ENCODE data around the gene LEAP2. TPM values are rescaled to one million over a fixed set of nuclear protein-coding genes. Genes with fewer than 3 reads are reported as not detected.

Gene LEAP2
- total RNA-seq, 2 experiments from 2014 or later = 2.5 to 3.1 TPM

GRCh38 chr5:132865668-132866341, 7.7 kb upstream of the LEAP2 start:
- Mint-ChIP-seq H3K27me3 (no peaks in the 10 kb centered on the region), H3K4me3 (peak overlapping the region; percentile 99), H3K9me3 (ENCODE audit: low read depth) (no peaks in the 10 kb centered on the region), H3K27ac (peak overlapping the region; percentile 100), H3K4me1 (peaks cover 26% of the 10 kb centered on the region), H3K36me3 (ENCODE audit: low read depth) (peaks cover 31% of the 10 kb centered on the region)
- DNase-seq (no peak), ATAC-seq (peak; percentile 30)
- intact Hi-C loops (cut with DNase I, micrococcal nuclease) = loop anchor here (1.0 to 10.0 kb wide), 10 partner anchors 36 to 1231 kb away; partner anchors contain the start of genes AFF4 (in 2 of the 2), SHROOM1 (in 2 of the 2), C5orf15 (in 1 of the 2) and KIF3A (in 1 of the 2)
- ChIA-PET CTCF (interaction anchor here (1.0 to 2.7 kb wide), 4 partner anchors 17 to 128 kb away, joined by 3 to 5 read pairs (median 4); partner anchors contain the start of genes KIF3A and SHROOM1), POLR2A (interaction anchor here (0.5 to 1.9 kb wide), 4 partner anchors 46 to 309 kb away, joined by 3 to 5 read pairs (median 4); partner anchors contain the start of genes RAD50 and SOWAHA)

DNA sequence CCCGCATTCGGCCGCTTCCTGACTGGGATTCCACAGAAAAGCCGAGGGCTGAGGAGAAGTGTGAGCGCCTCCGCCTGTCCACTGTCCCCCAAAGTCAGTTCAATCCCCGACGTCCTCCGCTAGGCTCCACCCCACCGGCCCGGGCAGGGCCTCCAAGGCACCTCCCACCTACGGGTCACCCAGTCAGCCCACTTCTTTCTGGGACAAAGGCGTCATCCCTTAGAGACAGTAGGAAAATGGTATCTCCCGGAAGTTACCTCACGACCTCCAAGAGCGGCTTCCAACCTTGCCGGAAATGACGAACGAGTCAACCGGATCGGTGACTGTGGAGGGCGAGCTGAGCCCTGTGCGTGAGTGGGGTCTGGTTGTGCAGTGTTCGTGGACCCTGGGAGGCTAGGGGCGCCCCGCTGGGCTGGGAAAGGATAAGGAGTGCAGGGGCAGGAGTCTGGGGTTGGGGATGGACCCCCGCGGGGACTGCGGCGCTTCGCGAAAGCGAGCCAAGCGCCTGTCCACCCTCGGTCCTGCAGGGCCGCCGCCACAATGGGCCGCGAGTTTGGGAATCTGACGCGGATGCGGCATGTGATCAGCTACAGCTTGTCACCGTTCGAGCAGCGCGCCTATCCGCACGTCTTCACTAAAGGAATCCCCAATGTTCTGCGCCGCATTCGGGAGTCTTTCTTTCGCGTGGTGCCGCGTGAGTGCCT, 7.0 kb upstream of the LEAP2 start, which contains the start of the genes GDF9 and UQCRQ:
Gene GDF9 (minus strand): TSS at position 128 of the 704 bp plus-strand sequence. CDS start 1,936 bp downstream, outside the sequence.
Gene UQCRQ (plus strand): TSS at position 301 of the 704 bp plus-strand sequence. CDS start 240 bp downstream, at position 541.
- ATAC-seq (peak; percentile 99), DNase-seq (peak; percentile 94)
- intact Hi-C loops (cut with DNase I, micrococcal nuclease) = loop anchor here (1.0 to 10.0 kb wide), 10 partner anchors 36 to 1232 kb away; partner anchors contain the start of genes AFF4 (in 2 of the 2), SHROOM1 (in 2 of the 2), C5orf15 (in 1 of the 2) and KIF3A (in 1 of the 2)
- Mint-ChIP-seq H3K9me3 (ENCODE audit: low read depth) (no peaks in the 10 kb centered on the region), H3K36me3 (ENCODE audit: low read depth) (peaks cover 36% of the 10 kb centered on the region), H3K4me1 (peaks cover 26% of the 10 kb centered on the region), H3K4me3 (peak within 1 kb of the TSS; percentile 99), H3K27me3 (no peaks in the 10 kb centered on the region), H3K27ac (peak within 1 kb of the TSS; percentile 100)
- ChIA-PET POLR2A (interaction anchor here (0.5 to 1.9 kb wide), 8 partner anchors 11 to 1357 kb away, joined by 3 to 4 read pairs (median 3); partner anchors contain the start of genes RAD50 and SOWAHA), CTCF (interaction anchor here (0.6 to 2.7 kb wide), 5 partner anchors 17 to 491 kb away, joined by 3 to 5 read pairs (median 3); partner anchors contain the start of gene SHROOM1)

- no peak for ATAC-seq
- no peaks in the 10 kb centered on the region for H3K9me3 Mint-ChIP-seq (ENCODE audit: low read depth)
- H3K4me3 Mint-ChIP-seq = peak overlapping the region; percentile 99
- POLR2A ChIA-PET = interaction anchor here (0.6 to 1.9 kb wide), 6 partner anchors 10 to 1356 kb away, joined by 3 to 4 read pairs (median 3); partner anchors contain the start of gene RAD50
- no peak for DNase-seq
- peaks cover 42% of the 10 kb centered on the region for H3K36me3 Mint-ChIP-seq (ENCODE audit: low read depth)
- intact Hi-C loops (cut with DNase I, micrococcal nuclease) = loop anchor here (2.0 to 10.0 kb wide), 3 partner anchors 184 to 1232 kb away; partner anchors contain the start of genes RAPGEF6 (in 1 of the 2) and SLC22A4 (in 1 of the 2)
- H3K27me3 Mint-ChIP-seq = no peaks in the 10 kb centered on the region
- peak overlapping the region; percentile 100 for H3K27ac Mint-ChIP-seq
- H3K4me1 Mint-ChIP-seq = peaks cover 26% of the 10 kb centered on the region
- CTCF ChIA-PET = interaction anchor here (0.6 to 2.7 kb wide), 5 partner anchors 16 to 492 kb away, joined by 3 to 5 read pairs (median 3); partner anchors contain the start of gene SHROOM1
These were observed 6.4 kb upstream of the LEAP2 start for GRCh38 chr5:132867046-132867451.

- Mint-ChIP-seq H3K4me1 (peaks cover 26% of the 10 kb centered on the region), H3K9me3 (ENCODE audit: low read depth) (no peaks in the 10 kb centered on the region), H3K27ac (peak overlapping the region; percentile 55), H3K27me3 (no peaks in the 10 kb centered on the region), H3K36me3 (ENCODE audit: low read depth) (peaks cover 50% of the 10 kb centered on the region), H3K4me3 (peak overlapping the region; percentile 24)
- DNase-seq (no peak), ATAC-seq (no peak)
- POLR2A ChIA-PET = interaction anchor here (0.7 kb wide), 1 partner anchor 37 kb away, joined by 3 read pairs; no protein-coding TSS in a partner anchor
- CTCF ChIA-PET = interaction anchor here (0.6 to 1.4 kb wide), 5 partner anchors 9 to 219 kb away, joined by 3 to 7 read pairs (median 3); no protein-coding TSS in a partner anchor
- intact Hi-C loops (cut with DNase I, micrococcal nuclease) = loop anchor here in 1 of 2 experiments (5.0 to 10.0 kb wide), 2 partner anchors 576 to 1234 kb away; partner anchors contain the start of genes RAPGEF6 and SLC22A4
These were observed 4.7 kb upstream of the LEAP2 start for GRCh38 chr5:132868754-132869153.

GRCh38 chr5:132870801-132871200, 2.7 kb upstream of the LEAP2 start:
- Mint-ChIP-seq H3K27ac (no peak overlapping the region), H3K4me3 (no peak overlapping the region), H3K36me3 (ENCODE audit: low read depth) (peaks cover 53% of the 10 kb centered on the region), H3K27me3 (no peaks in the 10 kb centered on the region), H3K4me1 (peaks cover 20% of the 10 kb centered on the region), H3K9me3 (ENCODE audit: low read depth) (no peaks in the 10 kb centered on the region)
- intact Hi-C loops (cut with DNase I, micrococcal nuclease) = no loop called here
- ATAC-seq (no peak), DNase-seq (no peak)
- ChIA-PET CTCF (interaction anchor here (1.6 to 1.8 kb wide), 2 partner anchors 10 to 42 kb away, joined by 4 to 6 read pairs; no protein-coding TSS in a partner anchor), POLR2A (no interaction called here)

DNA sequence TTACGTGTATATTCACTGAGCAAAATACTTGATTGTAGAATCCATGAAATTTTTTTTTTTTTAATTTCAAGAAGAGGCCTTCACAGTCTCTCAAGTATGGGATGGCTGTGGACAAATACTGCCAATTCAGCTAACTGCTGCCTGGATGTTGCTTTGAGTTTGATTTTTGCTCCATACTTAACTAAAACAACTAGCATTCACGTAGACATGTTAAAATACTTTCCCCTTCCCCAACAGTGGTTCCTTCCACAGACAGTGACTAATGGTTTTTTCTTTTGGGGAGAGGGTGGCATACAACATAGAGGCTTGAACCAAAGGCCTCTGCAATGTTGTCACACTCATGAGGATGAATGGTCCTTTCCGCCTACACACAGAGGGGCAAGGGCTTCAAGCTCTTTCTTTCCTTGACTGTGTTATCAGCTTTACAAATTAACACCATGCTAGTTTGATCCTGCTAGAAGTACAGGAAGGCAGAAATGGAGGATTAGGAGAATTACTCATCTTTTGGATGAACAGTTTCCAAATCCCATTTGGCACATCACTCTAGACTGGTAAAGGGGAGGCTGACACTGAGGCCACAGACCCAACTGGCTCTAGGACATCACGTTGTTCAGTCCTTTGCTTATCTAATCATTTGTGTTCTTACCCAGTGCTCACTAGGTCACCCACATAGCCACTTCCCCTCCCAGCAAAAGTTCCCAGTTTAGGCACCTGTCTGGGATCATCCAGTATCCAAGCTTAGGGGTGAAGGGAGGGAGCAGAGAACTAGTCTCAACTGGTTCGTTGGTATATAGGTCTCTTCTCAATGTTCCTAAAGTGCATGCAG, 1.8 kb upstream of the LEAP2 start:
- Mint-ChIP-seq H3K4me3 (no peak overlapping the region), H3K36me3 (ENCODE audit: low read depth) (peaks cover 51% of the 10 kb centered on the region), H3K27ac (no peak overlapping the region), H3K9me3 (ENCODE audit: low read depth) (no peaks in the 10 kb centered on the region), H3K27me3 (no peaks in the 10 kb centered on the region), H3K4me1 (peaks cover 14% of the 10 kb centered on the region)
- CTCF ChIA-PET = interaction anchor here (1.6 to 1.8 kb wide), 2 partner anchors 11 kb away, joined by 6 to 7 read pairs; no protein-coding TSS in a partner anchor
- intact Hi-C loops (cut with DNase I, micrococcal nuclease) = no loop called here
- no peak for ATAC-seq
- POLR2A ChIA-PET = no interaction called here
- no peak for DNase-seq

GRCh38 chr5:132872788-132873118, 715 bp upstream of the LEAP2 start:
- intact Hi-C loops (cut with DNase I, micrococcal nuclease) = no loop called here
- Mint-ChIP-seq H3K9me3 (ENCODE audit: low read depth) (no peaks in the 10 kb centered on the region), H3K27me3 (no peaks in the 10 kb centered on the region), H3K4me3 (no peak overlapping the region), H3K36me3 (ENCODE audit: low read depth) (peaks cover 43% of the 10 kb centered on the region), H3K27ac (no peak overlapping the region), H3K4me1 (peaks cover 8% of the 10 kb centered on the region)
- CTCF ChIA-PET = interaction anchor here (0.6 to 1.6 kb wide), 3 partner anchors 10 to 733 kb away, joined by 3 to 7 read pairs (median 4); no protein-coding TSS in a partner anchor
- DNase-seq = no peak
- ATAC-seq = no peak
- POLR2A ChIA-PET = no interaction called here

DNA sequence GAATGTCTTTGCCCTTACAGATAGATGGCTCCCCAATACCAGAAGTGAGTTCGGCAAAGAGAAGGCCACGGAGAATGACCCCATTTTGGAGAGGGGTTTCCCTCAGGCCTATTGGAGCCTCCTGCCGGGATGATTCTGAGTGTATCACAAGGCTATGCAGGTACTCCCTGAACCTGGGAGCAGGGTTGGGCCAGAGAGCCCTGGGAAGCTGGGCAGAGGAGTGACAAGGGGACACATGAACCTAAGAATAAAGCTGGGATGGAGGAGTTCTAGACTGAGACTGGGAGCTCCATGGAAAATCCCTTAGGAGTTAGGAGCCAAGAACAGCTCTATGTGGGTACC, 433 bp downstream of the LEAP2 start:
- H3K36me3 Mint-ChIP-seq (ENCODE audit: low read depth) = peaks cover 36% of the 10 kb centered on the region
- intact Hi-C loops (cut with DNase I, micrococcal nuclease) = no loop called here
- H3K4me3 Mint-ChIP-seq = no peak overlapping the region
- ATAC-seq = no peak
- H3K4me1 Mint-ChIP-seq = no peaks in the 10 kb centered on the region
- POLR2A ChIA-PET = no interaction called here
- no peak for DNase-seq
- H3K27ac Mint-ChIP-seq = no peak overlapping the region
- CTCF ChIA-PET = interaction anchor here (0.6 to 1.1 kb wide), 2 partner anchors 490 to 1283 kb away, joined by 3 read pairs; no protein-coding TSS in a partner anchor
- H3K9me3 Mint-ChIP-seq (ENCODE audit: low read depth) = no peaks in the 10 kb centered on the region
- H3K27me3 Mint-ChIP-seq = no peaks in the 10 kb centered on the region

- ATAC-seq = no peak
- no peak for DNase-seq
- Mint-ChIP-seq H3K9me3 (ENCODE audit: low read depth) (no peaks in the 10 kb centered on the region), H3K4me3 (no peak overlapping the region), H3K4me1 (no peaks in the 10 kb centered on the region), H3K27me3 (no peaks in the 10 kb centered on the region), H3K36me3 (ENCODE audit: low read depth) (peaks cover 32% of the 10 kb centered on the region), H3K27ac (no peak overlapping the region)
- intact Hi-C loops (cut with DNase I, micrococcal nuclease) = no loop called here
- ChIA-PET POLR2A (no interaction called here), CTCF (interaction anchor here (0.6 to 1.9 kb wide), 4 partner anchors 7 to 379 kb away, joined by 3 to 5 read pairs (median 4); no protein-coding TSS in a partner anchor)
These were observed 2.7 kb downstream of the LEAP2 start for GRCh38 chr5:132876020-132876759.

DNA sequence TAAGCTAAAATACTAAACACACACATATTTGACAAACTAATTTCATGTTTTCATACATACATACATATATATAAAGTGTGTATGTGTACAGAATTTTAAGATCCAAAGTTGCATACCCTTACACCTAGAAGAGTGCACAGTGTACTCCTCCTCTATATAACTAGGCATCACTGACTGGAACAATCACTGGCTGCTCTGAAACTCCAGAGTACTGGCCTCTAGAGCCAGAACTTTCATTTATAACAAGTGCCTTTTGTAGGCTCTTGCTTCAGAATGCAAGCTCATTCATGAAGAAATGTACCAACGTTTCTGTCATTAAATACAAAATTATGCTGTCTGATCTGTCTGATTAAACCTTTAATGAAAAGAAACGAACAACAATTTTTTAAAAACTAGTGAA, 4.0 kb downstream of the LEAP2 start:
- Mint-ChIP-seq H3K27ac (no peak overlapping the region), H3K4me1 (no peaks in the 10 kb centered on the region), H3K4me3 (no peak overlapping the region), H3K9me3 (ENCODE audit: low read depth) (no peaks in the 10 kb centered on the region), H3K36me3 (ENCODE audit: low read depth) (peaks cover 23% of the 10 kb centered on the region), H3K27me3 (no peaks in the 10 kb centered on the region)
- intact Hi-C loops (cut with DNase I, micrococcal nuclease) = no loop called here
- CTCF ChIA-PET = interaction anchor here (0.9 to 1.3 kb wide), 3 partner anchors 16 to 49 kb away, joined by 3 to 5 read pairs (median 3); no protein-coding TSS in a partner anchor
- POLR2A ChIA-PET = interaction anchor here (0.5 to 0.6 kb wide), 2 partner anchors 11 to 132 kb away, joined by 3 read pairs; partner anchors contain the start of gene UQCRQ
- DNase-seq (no peak), ATAC-seq (no peak)

Measured in activated CD4-positive, alpha-beta T cell treated with anti-CD3 and anti-CD28 coated beads for 36 hours (primary cell).